Activated CD8-positive, alpha-beta memory T cell treated with anti-CD3 and anti-CD28 coated beads for 48 hours (primary cell): ENCODE results near the gene TMEM174.
"Not testable (repeated sequence)": the region's sequence is repeated elsewhere in the genome, so short reads cannot be mapped to it uniquely, and the experiment has no call there.

Source experiments
- DNase-seq, 3 experiments: peaks; one replicate each; pipeline ENCODE4 v3.0.0-alpha.2; 2020; ENCODE audit warnings: low read depth in 2 of 3, low spot score in 2 of 3

TMEM174 gene

DNA sequence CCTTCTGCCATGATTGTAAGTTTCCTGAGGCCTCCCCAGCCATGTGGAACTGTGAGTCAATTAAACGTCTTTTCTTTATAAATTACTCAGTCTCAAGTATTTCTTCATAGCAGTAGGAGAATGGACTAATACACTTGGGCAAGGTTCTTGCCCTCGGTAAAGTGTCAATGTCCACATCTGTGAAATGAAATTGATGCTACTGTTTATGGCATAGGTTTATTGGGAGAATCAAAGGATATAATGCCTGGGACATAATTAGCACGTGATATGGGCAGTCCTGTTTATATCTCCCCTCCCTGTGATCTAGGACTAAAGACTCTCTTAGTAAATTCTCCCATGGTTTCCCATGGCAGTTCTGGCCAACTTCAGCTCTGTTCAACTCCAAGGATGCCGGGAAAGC, 19.4 kb downstream of the TMEM174 start:
- DNase-seq, result no peak

DNA sequence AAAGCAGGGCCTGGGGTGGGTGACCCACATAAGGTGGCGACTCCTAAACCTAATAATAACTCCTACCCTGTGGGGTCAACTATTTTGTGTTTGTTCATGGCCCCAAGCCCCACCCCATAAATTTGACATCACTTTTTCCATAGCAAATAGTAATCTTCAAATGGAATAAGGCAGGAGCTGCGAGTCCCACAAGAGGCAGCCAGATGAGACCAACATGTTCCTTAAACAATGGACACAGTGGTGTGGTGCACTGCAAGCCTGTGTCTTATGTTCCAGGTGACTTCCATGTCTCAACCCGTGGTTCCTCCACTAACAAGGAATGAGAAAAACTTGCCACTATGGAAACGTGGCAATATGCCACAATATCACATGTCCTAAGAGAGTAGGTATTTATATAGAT, 20.6 kb downstream of the TMEM174 start:
- DNase-seq, result no peak

DNA sequence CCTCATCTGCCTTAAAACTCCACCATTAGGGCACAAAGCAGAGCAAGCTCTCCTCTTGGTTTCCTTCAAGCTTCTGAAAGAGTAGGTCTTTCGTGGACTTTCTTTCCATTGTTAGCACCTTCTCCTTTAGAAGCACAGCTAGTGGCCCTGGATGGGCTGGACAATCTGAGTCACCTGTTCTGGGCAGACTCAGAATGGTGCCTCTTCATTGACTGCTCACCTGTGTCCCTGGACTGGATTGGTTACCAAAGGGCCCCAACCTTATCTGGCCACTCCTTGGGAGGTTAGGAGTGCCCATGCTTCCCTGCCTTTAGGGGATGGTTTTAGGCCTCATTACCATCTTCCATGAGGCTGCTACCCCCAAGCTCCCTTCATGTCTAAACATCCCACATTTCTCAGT, 23.2 kb downstream of the TMEM174 start:
- no peak for DNase-seq

DNA sequence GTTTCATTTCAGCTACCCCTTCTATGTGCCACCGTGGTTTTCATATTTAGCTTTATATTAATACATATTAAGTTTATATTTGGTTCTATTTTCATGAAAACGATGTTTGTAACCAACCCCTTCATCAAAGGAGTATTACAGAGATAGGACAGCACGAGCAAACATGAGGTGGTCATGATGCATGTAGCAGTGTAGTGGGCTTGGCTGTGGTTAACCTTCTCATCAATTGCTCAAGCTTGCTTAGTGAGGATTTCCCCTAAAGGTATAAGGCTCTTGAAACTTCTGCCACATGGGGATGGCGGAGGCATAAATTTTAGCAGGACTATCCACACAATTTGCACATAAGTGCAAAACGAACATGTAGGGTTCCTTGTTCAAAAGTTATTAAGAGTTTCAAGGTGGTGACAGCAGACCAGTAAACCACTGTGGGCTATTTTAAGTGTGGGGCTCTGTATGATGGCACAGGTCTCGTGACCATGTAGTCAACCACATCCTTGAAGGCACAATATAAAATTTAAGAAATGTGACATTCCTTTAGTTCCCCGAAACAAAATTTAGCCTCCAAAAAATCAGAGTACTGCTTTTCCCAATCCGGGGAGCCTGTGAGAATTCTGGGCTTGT, 24.8 kb downstream of the TMEM174 start:
- DNase-seq, result no peak

DNA sequence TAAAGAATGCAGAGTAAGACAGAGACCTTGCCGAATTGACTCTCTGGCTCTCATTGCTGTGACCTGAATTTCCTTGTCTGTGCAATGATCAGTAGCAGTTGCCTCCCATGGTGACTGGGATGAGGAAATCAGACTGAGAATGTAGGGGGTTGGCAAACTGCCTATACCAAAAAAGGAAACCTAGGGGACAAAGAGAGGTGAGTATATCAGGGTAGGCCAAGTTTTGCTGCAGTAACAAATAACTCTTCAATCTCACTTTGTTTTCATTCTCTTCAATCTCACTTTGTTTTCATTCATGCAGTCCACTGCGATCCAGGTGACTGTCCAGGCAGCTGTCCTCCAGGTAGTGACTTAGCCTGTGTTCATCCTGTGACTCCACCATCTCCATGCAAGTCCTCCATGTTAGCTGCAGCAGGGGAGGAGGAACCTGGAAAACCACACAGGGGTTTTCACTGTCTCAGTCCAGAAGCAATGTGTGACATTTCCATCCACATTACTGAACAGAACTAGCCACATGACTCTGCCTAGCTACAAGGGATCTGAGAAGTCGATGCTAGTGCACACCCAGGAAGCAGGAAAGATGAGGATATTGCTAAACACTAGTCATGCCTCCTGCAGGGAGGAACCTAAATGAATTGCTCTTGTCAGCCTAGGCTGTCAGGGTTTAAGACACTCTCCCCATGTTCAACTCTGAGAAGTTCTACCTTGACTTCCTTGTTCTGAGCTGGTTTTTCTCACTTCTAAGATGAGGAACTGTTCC, 26.0 kb downstream of the TMEM174 start:
- DNase-seq, result no peak

DNA sequence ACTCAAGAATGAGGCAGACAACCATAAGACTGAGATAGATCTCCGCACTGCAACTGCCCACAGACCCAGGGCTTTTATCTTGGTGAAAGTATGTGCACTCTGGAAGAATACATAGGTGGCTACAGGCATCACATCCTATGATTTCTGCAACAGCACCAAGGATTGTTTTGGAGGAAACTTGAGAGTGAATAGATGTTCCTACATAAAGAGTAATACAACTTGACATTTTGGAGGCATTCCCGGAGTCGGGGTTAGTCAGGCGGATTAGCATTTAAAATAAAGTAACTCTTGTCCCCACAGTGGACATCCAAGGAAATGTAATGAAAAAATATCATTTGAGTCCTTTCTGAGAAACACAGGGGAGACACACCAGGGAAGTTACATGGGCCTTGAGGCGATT, 26.7 kb downstream of the TMEM174 start:
- DNase-seq, result no peak

DNA sequence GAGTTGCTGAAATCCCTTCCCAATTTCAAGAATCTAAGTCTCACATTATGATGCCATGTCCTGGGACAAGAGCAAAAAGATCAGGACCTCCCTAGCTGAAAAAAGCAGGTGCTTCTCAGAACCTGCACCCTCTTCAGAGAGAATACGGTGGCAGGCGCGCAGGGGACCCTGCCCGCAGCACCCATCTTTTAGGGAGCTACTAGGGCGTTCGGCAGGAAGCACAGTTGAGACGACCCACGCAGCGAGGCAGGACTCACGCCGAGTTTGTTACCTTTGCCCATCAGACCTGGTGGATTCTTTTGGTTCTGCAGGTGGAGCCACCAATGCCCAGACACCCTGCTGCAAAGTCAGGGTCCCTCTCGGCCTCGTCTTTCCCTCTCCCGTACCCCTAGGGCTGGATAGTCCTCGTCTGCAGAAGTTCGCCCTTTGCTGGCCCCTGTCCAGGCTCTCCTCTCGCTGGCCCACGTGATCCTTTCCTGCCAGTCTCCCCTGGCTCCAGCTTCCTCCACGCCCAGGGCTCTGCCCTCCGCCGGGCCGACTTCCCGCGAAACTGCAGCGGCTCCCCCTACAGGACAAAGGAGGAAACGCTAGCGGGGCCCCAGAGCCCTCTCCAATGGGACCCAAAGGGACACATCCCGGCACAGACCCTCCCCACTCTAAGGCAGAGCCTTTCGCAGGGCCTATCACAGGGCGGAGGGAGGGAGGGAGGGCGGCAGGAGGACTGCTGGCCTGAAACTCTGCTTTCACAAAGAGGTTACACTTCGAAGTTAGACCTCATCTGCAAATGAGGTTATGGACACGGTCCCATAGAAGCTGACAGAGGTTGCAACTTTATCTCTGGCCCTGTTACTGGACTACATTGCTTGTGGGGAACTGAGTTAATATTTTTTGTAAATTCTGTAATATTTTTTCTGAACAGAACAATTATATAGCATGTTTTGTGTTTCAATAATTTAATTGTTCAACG, 28.8 kb downstream of the TMEM174 start:
- peak; percentile 35 to 65 (median 57) for DNase-seq

DNA sequence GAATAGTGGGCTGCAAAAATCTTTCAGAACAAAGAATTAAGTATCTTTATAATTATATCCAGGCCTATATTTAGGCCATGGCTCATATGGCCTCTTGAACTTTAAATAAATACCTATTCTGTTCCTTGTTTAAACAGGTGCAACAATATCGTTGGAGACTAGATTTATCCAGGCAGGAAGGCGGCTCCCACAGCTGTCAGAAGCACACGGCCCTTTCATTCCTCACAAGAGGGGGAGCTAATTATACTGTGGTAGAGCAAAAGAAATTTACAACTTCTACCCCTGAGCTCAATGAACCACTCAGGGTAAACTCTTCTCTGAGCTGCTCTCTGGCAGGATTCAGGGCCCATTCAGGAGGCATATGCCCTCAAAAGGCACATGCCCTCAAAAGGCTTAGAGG, 31.3 kb downstream of the TMEM174 start:
- no peak for DNase-seq

DNA sequence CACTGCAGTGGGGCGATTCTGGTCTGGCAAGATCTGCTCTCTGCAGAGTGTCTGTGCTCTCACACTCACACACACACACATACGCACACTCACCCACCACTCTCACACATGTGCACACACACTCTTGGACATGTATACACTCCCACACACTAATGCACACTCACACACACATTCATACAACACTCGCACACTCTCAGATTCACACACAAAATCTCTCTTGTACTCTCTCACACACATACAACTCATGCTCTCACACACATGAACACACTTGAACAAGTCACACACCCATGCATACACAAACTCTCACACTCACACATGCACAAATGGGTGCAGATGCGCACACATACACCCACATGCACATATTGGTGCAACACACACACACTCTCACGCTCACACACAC, 31.7 kb downstream of the TMEM174 start:
- DNase-seq, result no peak

DNA sequence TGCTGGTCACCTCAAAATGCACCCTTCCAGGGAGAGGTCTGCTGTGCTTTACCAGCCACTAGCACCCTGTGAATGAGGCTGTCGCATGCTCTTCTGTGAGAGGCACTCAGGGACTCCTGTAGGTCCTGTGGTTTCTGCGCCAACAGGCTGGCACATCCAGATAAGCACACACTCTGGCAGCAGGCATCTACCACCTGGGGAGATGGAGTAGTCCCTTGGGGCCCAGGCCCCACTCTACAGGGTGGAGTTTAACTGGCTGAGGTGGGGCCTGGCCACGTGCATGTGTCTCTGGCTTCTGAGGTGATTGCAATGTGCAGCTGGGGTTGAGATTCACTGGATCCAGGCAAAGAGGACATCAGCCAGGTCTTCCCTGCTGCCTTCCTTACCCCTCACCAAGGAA, 32.3 kb downstream of the TMEM174 start:
- no peak for DNase-seq

DNA sequence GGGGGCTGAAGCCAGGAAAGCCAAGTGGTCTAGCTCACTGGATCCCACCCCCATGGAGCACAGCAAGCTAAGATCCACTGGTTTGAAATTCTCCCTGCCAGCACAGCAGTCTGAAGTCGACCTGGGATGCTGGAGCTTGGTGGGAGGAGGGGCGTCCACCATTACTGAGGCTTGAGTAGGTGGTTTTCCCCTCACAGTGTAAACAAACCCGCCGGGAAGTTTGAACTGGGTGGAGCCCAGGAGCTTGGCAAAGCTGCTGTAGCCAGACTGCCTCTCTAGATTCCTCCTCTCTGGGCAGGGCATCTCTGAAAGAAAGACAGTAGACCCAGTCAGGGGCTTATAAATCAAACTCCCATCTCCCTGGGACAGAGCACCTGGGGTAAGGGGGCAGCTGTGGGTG, 34.2 kb downstream of the TMEM174 start:
- not testable (repeated sequence) for DNase-seq

DNA sequence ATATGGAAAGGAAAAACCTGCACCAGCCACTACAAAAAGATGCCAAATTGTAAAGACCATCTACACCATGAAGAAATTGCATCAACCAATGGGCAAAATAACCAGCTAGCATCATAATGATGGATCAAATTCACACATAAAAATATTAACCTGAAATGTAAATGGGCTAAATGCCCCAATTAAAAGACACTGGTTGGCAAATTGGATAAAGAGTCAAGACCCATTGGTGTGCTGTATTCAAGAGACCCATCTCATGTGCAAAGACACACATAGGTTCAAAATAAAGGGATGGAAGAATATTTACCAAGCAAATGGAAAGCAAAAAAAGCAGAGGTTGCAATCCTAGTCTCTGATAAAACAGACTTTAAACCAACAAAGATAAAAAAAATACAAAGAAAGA, 36.1 kb downstream of the TMEM174 start:
- DNase-seq, result not testable (repeated sequence)

DNA sequence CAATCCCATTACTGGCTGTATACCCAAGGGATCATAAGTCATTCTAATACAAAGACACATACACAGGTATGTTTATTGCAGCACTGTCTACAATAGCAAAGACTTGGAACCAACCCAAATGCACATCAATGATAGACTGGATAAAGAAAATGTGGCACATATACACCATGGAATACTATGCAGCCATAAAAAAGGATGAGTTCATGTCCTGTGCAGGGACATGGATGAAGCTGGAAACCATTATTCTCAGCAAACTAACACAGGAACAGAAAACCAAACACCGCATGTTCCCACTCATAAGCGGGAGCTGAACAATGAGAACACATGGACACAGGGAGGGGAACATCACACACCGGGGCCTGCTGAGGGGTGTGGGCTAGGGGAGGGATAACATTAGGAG, 39.7 kb downstream of the TMEM174 start:
- not testable (repeated sequence) for DNase-seq

DNA sequence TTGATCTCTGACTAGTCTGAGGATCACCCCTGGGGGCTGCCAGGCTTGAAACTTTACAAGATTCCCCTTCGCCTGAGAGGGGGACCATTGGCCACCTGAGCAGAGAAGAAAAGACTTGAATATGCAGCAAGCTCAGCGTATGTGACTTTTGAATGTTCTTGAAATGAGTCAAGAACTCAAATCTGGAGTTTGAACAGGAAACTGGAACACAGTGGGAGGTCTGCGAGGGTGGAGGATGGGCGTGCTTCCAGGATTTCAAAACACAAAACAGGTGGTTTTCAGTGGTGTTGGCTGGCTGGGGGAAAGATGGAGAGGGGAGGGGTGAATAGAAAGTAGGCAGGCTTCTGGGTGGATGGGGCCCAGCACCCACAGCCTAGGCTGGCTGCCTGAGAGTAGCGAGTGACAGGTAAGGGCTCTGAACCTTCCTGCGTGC, 40.6 kb downstream of the TMEM174 start:
- no peak for DNase-seq

DNA sequence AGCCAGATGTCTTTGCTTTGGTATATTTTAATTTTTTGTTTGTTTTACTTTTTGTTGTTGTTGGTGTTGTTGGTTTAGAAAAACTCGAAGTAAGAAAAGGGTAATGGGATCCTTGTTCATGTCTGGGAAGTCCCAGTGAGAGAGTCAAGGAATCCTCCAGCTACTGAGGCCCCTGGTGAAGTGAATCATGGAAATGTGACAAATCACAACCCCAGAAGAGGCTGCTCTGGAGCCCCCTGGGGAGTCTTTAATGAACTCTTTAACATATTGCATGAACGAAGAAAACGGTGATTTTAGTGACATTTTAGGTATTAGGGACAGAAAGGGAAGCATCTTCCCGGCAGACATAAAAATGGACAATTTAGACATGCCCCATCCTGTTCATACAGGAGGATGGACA, 41.3 kb downstream of the TMEM174 start:
- DNase-seq, result no peak

DNA sequence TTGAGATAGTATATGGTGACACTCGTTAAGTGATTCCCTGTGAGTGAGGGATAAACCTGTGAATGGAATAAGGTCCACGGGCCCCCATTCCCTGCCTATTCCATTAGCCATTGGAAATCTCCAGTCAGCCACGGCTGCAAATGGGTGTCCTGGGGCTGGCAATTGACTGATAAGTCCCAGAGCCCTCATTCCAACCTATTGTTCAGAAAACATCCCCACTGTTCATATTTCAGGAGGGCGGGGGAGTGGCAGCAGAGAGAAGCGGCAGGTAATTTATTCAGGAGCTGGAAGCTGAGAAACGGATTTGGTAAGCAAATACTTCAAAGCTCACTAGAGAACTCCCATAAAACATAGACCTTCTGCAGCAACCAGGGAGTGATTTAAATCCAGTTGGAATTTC, 42.0 kb downstream of the TMEM174 start:
- no peak for DNase-seq

DNA sequence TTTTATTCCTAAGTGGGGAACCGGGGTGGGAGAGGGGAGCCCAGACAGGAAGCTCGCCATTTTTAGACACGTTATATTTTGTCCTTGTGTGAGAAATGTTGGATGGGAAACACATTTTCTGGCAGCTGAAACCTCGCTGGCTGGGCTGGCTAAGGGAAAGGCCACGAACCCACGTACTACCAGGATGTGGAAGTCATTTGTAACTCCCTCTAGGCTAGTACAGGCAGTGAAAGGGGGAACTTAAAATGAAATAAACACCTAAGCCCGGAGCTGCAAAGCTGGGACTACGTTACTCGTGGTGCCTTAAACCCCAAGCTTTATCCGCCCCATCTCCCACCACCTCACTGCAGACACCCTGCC, 42.5 kb downstream of the TMEM174 start:
- no peak for DNase-seq

DNA sequence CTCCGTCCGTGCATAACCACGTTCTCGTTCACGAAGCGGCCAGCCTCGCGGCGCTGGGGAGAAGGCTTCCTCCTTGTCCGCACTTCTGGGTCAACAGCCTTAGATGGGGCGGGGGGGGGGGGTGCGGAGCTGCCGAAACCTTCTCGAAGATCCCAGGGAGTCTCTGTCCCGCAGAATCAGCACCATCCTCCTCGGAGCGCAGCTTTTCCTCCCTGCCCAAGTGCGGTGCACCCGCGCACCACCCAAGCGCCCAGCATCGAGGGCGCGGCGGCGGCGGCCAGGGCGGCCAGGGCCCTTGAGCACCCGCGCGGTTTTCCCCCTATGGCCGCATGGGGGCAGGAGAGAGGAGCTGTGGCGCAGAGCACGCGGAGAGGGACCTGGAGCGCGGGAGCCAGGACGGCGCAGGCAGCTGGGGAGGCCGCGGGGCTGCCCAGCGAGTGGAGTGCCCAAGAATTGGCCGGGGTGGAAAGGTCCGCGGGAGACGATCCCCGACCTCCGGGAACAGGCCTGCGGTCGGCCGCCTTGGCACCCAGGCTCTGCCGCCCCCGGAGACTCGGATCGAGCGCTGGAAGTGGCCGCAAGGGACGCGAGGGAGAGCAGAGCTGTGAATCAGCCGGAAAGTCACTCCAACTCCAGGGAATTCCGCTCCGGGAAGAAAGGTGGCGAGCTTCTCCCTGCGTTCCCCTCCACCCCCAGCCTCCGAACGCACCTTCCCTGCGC, 43.1 kb downstream of the TMEM174 start:
- peak; percentile 24 to 42 (median 37) for DNase-seq

DNA sequence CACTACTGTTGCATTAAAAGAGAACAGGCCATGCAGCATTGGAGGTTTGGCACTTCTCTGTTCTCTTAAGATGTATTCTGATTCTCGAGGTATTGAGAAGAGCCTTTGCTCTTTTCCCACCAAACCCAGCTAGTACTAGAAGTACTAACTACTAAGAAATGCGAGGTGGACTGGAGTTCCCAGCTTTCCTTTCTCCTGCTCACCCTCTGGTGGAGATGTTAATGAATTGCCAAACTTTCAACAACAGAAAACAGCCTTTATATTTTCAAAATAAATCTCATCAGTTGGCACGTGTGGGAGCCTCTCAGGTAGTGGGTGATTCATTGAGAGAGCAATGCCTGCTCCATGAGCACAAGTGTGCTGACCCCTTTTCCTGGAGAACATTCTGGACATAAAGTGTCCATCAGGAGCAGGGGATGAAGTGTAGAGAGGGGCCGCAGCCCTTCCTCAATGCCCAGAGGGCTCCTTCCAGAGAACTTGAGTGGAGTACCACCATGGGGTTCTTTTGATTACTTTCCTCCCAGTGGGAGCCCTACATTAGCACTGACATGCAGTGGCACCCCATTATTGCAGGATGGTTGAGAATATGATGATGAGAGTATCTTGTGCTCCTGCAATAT, 45.7 kb downstream of the TMEM174 start:
- DNase-seq, result no peak

DNA sequence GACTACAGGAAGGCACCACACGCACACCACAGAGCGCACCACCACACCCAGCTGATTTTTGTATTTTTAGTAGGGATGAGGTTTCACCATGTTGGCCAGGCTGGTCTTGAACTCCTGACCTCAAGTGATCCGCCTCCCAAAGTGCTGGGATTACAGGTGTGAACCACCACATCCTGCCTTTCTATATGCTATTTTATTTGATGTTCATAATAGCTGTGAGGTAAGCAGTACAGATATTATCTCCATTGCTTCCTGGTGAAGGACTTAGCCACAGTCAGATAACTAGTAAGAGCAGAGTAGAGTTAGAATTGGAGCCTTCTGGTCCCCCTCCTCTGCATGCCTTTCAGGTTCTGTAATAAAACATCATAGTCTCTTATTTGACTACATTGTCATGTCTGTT, 46.3 kb downstream of the TMEM174 start:
- not testable (repeated sequence) for DNase-seq

DNA sequence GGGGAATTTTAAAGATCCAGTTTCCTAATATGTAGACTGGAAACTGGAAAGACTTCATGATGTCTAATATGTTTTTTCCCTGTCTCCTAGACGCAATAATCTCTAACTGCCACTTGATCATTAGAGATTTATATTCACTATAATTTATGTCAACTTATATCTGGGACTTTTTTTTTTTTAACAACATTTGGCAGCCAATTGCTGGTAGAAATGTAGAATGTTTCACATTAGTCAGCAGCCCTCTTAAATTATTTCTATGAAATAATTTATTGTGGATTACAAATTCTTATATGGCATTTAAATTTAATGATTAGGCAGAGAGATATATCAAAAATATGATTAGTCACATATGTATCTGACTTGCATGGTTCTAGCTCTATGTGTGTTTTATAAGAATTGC, 48.2 kb downstream of the TMEM174 start:
- DNase-seq, result no peak
